Mesenchymal stem cell (in vitro differentiated cells and primary cell): ENCODE data around the gene BSPRY.

Experiments used
- DNase-seq: peaks from one replicate; pipeline ENCODE4 v3.0.0-alpha.2; 2013
- H2AFZ ChIP-seq: one replicate; pipeline ENCODE4 v1.6.1; 2013; ENCODE audit warnings: low read depth, mild to moderate bottlenecking, control low read depth, inconsistent platforms, low read length, moderate library complexity
- H2AK5ac ChIP-seq: 2 replicates; pipeline ENCODE4 v1.6.1; 2013; ENCODE audit warnings: low read length, moderate library complexity, mild to moderate bottlenecking, inconsistent platforms; ENCODE audit not compliant: severe bottlenecking
- H2BK120ac ChIP-seq: one replicate; pipeline ENCODE4 v1.6.1; 2013; ENCODE audit warnings: low read depth, mild to moderate bottlenecking, inconsistent platforms, low read length, moderate library complexity
- H2BK12ac ChIP-seq, 2 experiments: one replicate each; pipeline ENCODE4 v1.6.1; 2013; ENCODE audit warnings: inconsistent platforms in 2 of 2, low read length in 2 of 2, mild to moderate bottlenecking in 2 of 2, moderate library complexity in 2 of 2, control low read depth in 1 of 2
- H2BK15ac ChIP-seq: one replicate; pipeline ENCODE4 v1.6.1; 2013; ENCODE audit warnings: mild to moderate bottlenecking, low read depth, inconsistent platforms; ENCODE audit not compliant: poor library complexity, severe bottlenecking
- H2BK5ac ChIP-seq: 2 replicates; pipeline ENCODE4 v1.6.1; 2013; ENCODE audit warnings: low read depth, mild to moderate bottlenecking, low read length, control low read depth, inconsistent platforms; ENCODE audit not compliant: poor library complexity, severe bottlenecking
- H3K14ac ChIP-seq, 2 experiments: one replicate each; pipeline ENCODE4 v1.6.1; 2013; ENCODE audit warnings: inconsistent platforms in 2 of 2, low read length in 2 of 2, control low read depth in 1 of 2, mild to moderate bottlenecking in 1 of 2, moderate library complexity in 1 of 2
- H3K18ac ChIP-seq, 2 experiments: one replicate each; pipeline ENCODE4 v1.6.1; 2013; ENCODE audit warnings: inconsistent platforms in 2 of 2, low read length in 2 of 2, control low read depth in 1 of 2, low read depth in 1 of 2, mild to moderate bottlenecking in 1 of 2
- H3K23ac ChIP-seq, 2 experiments: one replicate each; pipeline ENCODE4 v1.6.1; 2013; ENCODE audit warnings: inconsistent platforms in 2 of 2, low read length in 2 of 2, mild to moderate bottlenecking in 2 of 2, moderate library complexity in 2 of 2, control low read depth in 1 of 2
- H3K27ac ChIP-seq: 2 replicates; pipeline ENCODE4 v1.5.1; 2013; ENCODE audit warnings: mild to moderate bottlenecking, moderate library complexity, low read length, control low read depth, inconsistent platforms; ENCODE audit not compliant: poor library complexity, severe bottlenecking
- H3K27me3 ChIP-seq, 2 experiments: 2 replicates each; pipeline versions ENCODE4 v1.6.1 to v1.7.0; 2013; ENCODE audit warnings: low read length in 2 of 2, mild to moderate bottlenecking in 2 of 2, moderate library complexity in 2 of 2, control low read depth in 1 of 2, inconsistent platforms in 1 of 2; ENCODE audit not compliant: control insufficient read depth in 1 of 2, insufficient read depth in 1 of 2
- H3K36me3 ChIP-seq, 2 experiments: 2 replicates each; pipeline versions ENCODE4 v1.6.1 to v1.7.0; 2013; ENCODE audit warnings: low read length in 2 of 2, control low read depth in 1 of 2, inconsistent platforms in 1 of 2, low read depth in 1 of 2, mild to moderate bottlenecking in 1 of 2; ENCODE audit not compliant: insufficient read depth in 2 of 2, control insufficient read depth in 1 of 2
- H3K4ac ChIP-seq, 2 experiments: one replicate each; pipeline ENCODE4 v1.6.1; 2013; ENCODE audit warnings: inconsistent platforms in 2 of 2, low read length in 2 of 2, mild to moderate bottlenecking in 2 of 2, moderate library complexity in 2 of 2, control low read depth in 1 of 2, low read depth in 1 of 2
- H3K4me1 ChIP-seq: 2 replicates; pipeline ENCODE4 v1.6.1; 2013; ENCODE audit warnings: low read depth, low read length, control low read depth; ENCODE audit not compliant: control insufficient read depth, insufficient read depth
- H3K4me2 ChIP-seq: 2 replicates; pipeline ENCODE4 v1.6.1; 2013; ENCODE audit warnings: low read length, mild to moderate bottlenecking, inconsistent platforms; ENCODE audit not compliant: poor library complexity, severe bottlenecking
- H3K4me3 ChIP-seq, 2 experiments: 2 replicates each; pipeline versions ENCODE4 v1.5.1 to v1.7.0; 2013; ENCODE audit warnings: low read length in 2 of 2, mild to moderate bottlenecking in 2 of 2, control low read depth in 1 of 2, low read depth in 1 of 2; ENCODE audit not compliant: insufficient read depth in 1 of 2
- H3K79me1 ChIP-seq: replicated peaks from 2 replicates; pipeline ENCODE4 v1.6.1; 2013; ENCODE audit warnings: mild to moderate bottlenecking, control low read depth, low read length, inconsistent platforms; ENCODE audit not compliant: poor library complexity, severe bottlenecking
- H3K9ac ChIP-seq: 2 replicates; pipeline ENCODE4 v1.7.0; 2013; ENCODE audit warnings: mild to moderate bottlenecking, low read length, moderate library complexity
- H3K9me3 ChIP-seq: 2 replicates; pipeline ENCODE4 v1.7.0; 2013; ENCODE audit warnings: mild to moderate bottlenecking, low read length; ENCODE audit not compliant: control insufficient read depth
- H4K8ac ChIP-seq: one replicate; pipeline ENCODE4 v1.6.1; 2013; ENCODE audit warnings: inconsistent platforms, mild to moderate bottlenecking, low read length, moderate library complexity
- H4K91ac ChIP-seq: one replicate; pipeline ENCODE4 v1.6.1; 2013; ENCODE audit warnings: mild to moderate bottlenecking, low read length, inconsistent platforms
- WGBS: methylation state at CpG from one replicate; pipeline ENCODE4 v1.1.7; 2013; ENCODE audit warnings: mixed read lengths; 5-methylcytosine and 5-hydroxymethylcytosine counted together

BSPRY gene

GRCh38 chr9:113317777-113318176 is 31.6 kb upstream of the BSPRY start:
- H3K4me2 ChIP-seq, result no peak overlapping the region
- peaks cover 0 to 13% of the 10 kb centered on the region in 2 experiments for H3K27me3 ChIP-seq
- H3K23ac ChIP-seq, result no peak overlapping the region
- H3K27ac ChIP-seq, result no peak overlapping the region
- H3K9ac ChIP-seq, result peak overlapping the region; percentile 19
- H3K79me1 ChIP-seq, result no peaks in the 10 kb centered on the region
- no peak overlapping the region for H4K8ac ChIP-seq
- no peak overlapping the region for H2AFZ ChIP-seq
- H3K4me1 ChIP-seq, result no peaks in the 10 kb centered on the region
- no peak overlapping the region for H3K14ac ChIP-seq
- no peak overlapping the region for H2BK12ac ChIP-seq
- H2BK120ac ChIP-seq, result no peak overlapping the region
- WGBS, result 59% methylated on average over 2 of the region's 2 CpGs
- H2BK5ac ChIP-seq, result no peak overlapping the region
- no peak overlapping the region for H2BK15ac ChIP-seq
- H4K91ac ChIP-seq, result no peak overlapping the region
- no peak overlapping the region for H2AK5ac ChIP-seq
- no peak overlapping the region for H3K18ac ChIP-seq
- H3K4me3 ChIP-seq, result no peak overlapping the region
- no peak overlapping the region for H3K4ac ChIP-seq
- H3K9me3 ChIP-seq, result no peaks in the 10 kb centered on the region
- H3K36me3 ChIP-seq, result peaks cover 0 to 55% of the 10 kb centered on the region in 2 experiments
- no peak for DNase-seq

- Histone ChIP-seq H2BK12ac (no peak overlapping the region), H3K18ac (no peak overlapping the region), H2AK5ac (no peak overlapping the region), H2BK15ac (no peak overlapping the region), H3K27ac (no peak overlapping the region), H2BK120ac (no peak overlapping the region), H3K4me3 (no peak overlapping the region), H3K9me3 (no peaks in the 10 kb centered on the region), H2AFZ (no peak overlapping the region), H3K4me1 (no peaks in the 10 kb centered on the region), H3K27me3 (peaks cover 0 to 13% of the 10 kb centered on the region in 2 experiments), H3K23ac (no peak overlapping the region), H3K79me1 (no peaks in the 10 kb centered on the region), H3K9ac (no peak overlapping the region), H4K91ac (no peak overlapping the region), H4K8ac (no peak overlapping the region), H3K4me2 (no peak overlapping the region), H2BK5ac (no peak overlapping the region), H3K4ac (no peak overlapping the region), H3K36me3 (peaks cover 0 to 55% of the 10 kb centered on the region in 2 experiments), H3K14ac (no peak overlapping the region)
- WGBS, result 61% methylated on average over 2 of the region's 2 CpGs
- DNase-seq, result no peak
Measured at GRCh38 chr9:113319054-113319453, 30.3 kb upstream of the BSPRY start.

- no peak overlapping the region for H3K4me2 ChIP-seq
- WGBS, result over 99% methylated on average over 3 of the region's 3 CpGs
- no peak overlapping the region for H3K23ac ChIP-seq
Measured at GRCh38 chr9:113320051-113320450, 29.3 kb upstream of the BSPRY start.

GRCh38 chr9:113322671-113323070 is 26.7 kb upstream of the BSPRY start:
- Histone ChIP-seq H2AK5ac (no peak overlapping the region), H3K4me2 (no peak overlapping the region), H4K91ac (no peak overlapping the region), H3K4me3 (no peak overlapping the region), H3K18ac (no peak overlapping the region), H3K79me1 (no peaks in the 10 kb centered on the region), H3K14ac (no peak overlapping the region), H3K9ac (no peak overlapping the region), H3K27ac (no peak overlapping the region), H4K8ac (no peak overlapping the region), H3K23ac (no peak overlapping the region), H3K36me3 (peaks cover 0 to 46% of the 10 kb centered on the region in 2 experiments), H2BK5ac (no peak overlapping the region), H3K27me3 (peaks cover 0 to 13% of the 10 kb centered on the region in 2 experiments), H3K4ac (no peak overlapping the region), H3K4me1 (no peaks in the 10 kb centered on the region), H2BK15ac (no peak overlapping the region), H3K9me3 (no peaks in the 10 kb centered on the region), H2AFZ (no peak overlapping the region), H2BK120ac (no peak overlapping the region), H2BK12ac (no peak overlapping the region)
- DNase-seq, result no peak
- 84% methylated on average over 6 of the region's 6 CpGs for WGBS

More at GRCh38 chr9:113320051-113320450, 29.3 kb upstream of the BSPRY start:
- Histone ChIP-seq H3K9me3 (no peaks in the 10 kb centered on the region), H3K14ac (no peak overlapping the region), H3K9ac (no peak overlapping the region), H3K18ac (no peak overlapping the region), H2AFZ (no peak overlapping the region), H3K27me3 (peaks cover 0 to 13% of the 10 kb centered on the region in 2 experiments), H3K27ac (no peak overlapping the region), H3K4me3 (no peak overlapping the region), H3K4ac (no peak overlapping the region), H2BK12ac (no peak overlapping the region), H4K8ac (no peak overlapping the region), H2BK5ac (no peak overlapping the region), H2BK15ac (no peak overlapping the region), H3K4me1 (no peaks in the 10 kb centered on the region), H3K36me3 (peaks cover 0 to 55% of the 10 kb centered on the region in 2 experiments), H3K79me1 (no peaks in the 10 kb centered on the region), H2AK5ac (no peak overlapping the region), H2BK120ac (no peak overlapping the region), H4K91ac (no peak overlapping the region)
- DNase-seq, result no peak
